Astrocyte (in vitro differentiated cells and primary cell): ENCODE results near the gene DNAJC13. TPM values are rescaled to one million over a fixed set of nuclear protein-coding genes. Genes with fewer than 3 reads are reported as not detected.
A peak's percentile ranks its signal among the peaks of the same experiment; 100 is the strongest.

Experiments
- DNase-seq: peaks from one replicate; pipeline ENCODE4 v3.0.0-alpha.2; 2010; ENCODE audit warnings: low read depth
- FAIRE-seq: peaks from 2 replicates; lab custom pipeline; 2011; peaks lifted over from hg19 to GRCh38; lab: Jason Lieb, UNC
- H2AFZ ChIP-seq: 2 replicates; pipeline ENCODE4 v1.6.0; 2012; ENCODE audit warnings: low read depth, low read length, inconsistent platforms
- H3K27ac ChIP-seq: 2 replicates; pipeline ENCODE4 v1.5.1; 2011; ENCODE audit warnings: low read depth, low read length, inconsistent platforms
- H3K27me3 ChIP-seq: 2 replicates; pipeline ENCODE4 v1.6.0; 2011; ENCODE audit warnings: low read length, inconsistent platforms; ENCODE audit not compliant: insufficient read depth
- H3K36me3 ChIP-seq: 2 replicates; pipeline ENCODE4 v1.5.1; 2011; ENCODE audit warnings: low read length, inconsistent platforms; ENCODE audit not compliant: insufficient read depth
- H3K4me1 ChIP-seq: 2 replicates; pipeline ENCODE4 v1.5.1; 2011; ENCODE audit warnings: low read length, inconsistent platforms; ENCODE audit not compliant: insufficient read depth
- H3K4me2 ChIP-seq: 2 replicates; pipeline ENCODE4 v1.6.0; 2012; ENCODE audit warnings: low read length, inconsistent platforms
- H3K4me3 ChIP-seq: 2 replicates; pipeline ENCODE4 v1.5.1; 2011; ENCODE audit warnings: low read depth, mild to moderate bottlenecking, low read length, inconsistent platforms; ENCODE audit not compliant: insufficient read depth
- H3K79me2 ChIP-seq: 2 replicates; pipeline ENCODE4 v1.6.0; 2012; ENCODE audit warnings: mild to moderate bottlenecking, low read length, inconsistent platforms; ENCODE audit not compliant: insufficient read depth
- H3K9ac ChIP-seq: 2 replicates; pipeline ENCODE4 v1.6.0; 2012; ENCODE audit warnings: mild to moderate bottlenecking, low read length, inconsistent platforms
- H3K9me3 ChIP-seq: 2 replicates; pipeline ENCODE4 v1.5.1; 2012; ENCODE audit warnings: low read depth, mild to moderate bottlenecking, low read length, inconsistent platforms; ENCODE audit not compliant: insufficient read depth
- H4K20me1 ChIP-seq: 2 replicates; pipeline ENCODE4 v1.6.0; 2012; ENCODE audit warnings: low read length, inconsistent platforms; ENCODE audit not compliant: insufficient read depth
- H3K27ac Mint-ChIP-seq: one replicate; pipeline ENCODE4 v1.8.0; 2021; ENCODE audit warnings: mild to moderate bottlenecking, mixed read lengths; ENCODE audit not compliant: unreplicated experiment
- H3K27me3 Mint-ChIP-seq: one replicate; pipeline ENCODE4 v1.8.0; 2021; ENCODE audit warnings: low read depth, mixed read lengths; ENCODE audit not compliant: unreplicated experiment
- H3K36me3 Mint-ChIP-seq: one replicate; pipeline ENCODE4 v1.8.0; 2021; ENCODE audit warnings: low read depth, mixed read lengths; ENCODE audit not compliant: unreplicated experiment
- H3K4me1 Mint-ChIP-seq: one replicate; pipeline ENCODE4 v1.8.0; 2021; ENCODE audit warnings: low read depth, mixed read lengths; ENCODE audit not compliant: unreplicated experiment
- H3K4me3 Mint-ChIP-seq: one replicate; pipeline ENCODE4 v1.8.0; 2021; ENCODE audit warnings: mild to moderate bottlenecking, moderate library complexity, mixed read lengths; ENCODE audit not compliant: unreplicated experiment
- H3K9me3 Mint-ChIP-seq: one replicate; pipeline ENCODE4 v1.8.0; 2021; ENCODE audit warnings: mild to moderate bottlenecking, mixed read lengths; ENCODE audit not compliant: unreplicated experiment
- CTCF ChIP-seq: IDR thresholded peaks from 2 replicates; pipeline ENCODE4 v1.5.1; 2011; ENCODE audit warnings: low read depth, mild to moderate bottlenecking, inconsistent platforms, low read length, moderate library complexity; ENCODE audit not compliant: insufficient read depth
- EZH2 ChIP-seq: IDR thresholded peaks from 2 replicates; pipeline ENCODE4 v1.6.1; 2012; ENCODE audit warnings: mild to moderate bottlenecking, low read length, inconsistent platforms; ENCODE audit not compliant: insufficient read depth
- total RNA-seq: library from RNA; stranded (reverse); gene quantifications from 2 replicates; pipeline ENCODE4 v1.2.1, GENCODE V29; 2021

Gene DNAJC13
- total RNA-seq, 1 donor from 2014 or later, result 38.5 TPM

GRCh38 chr3:132464066-132464465 lies 46.8 kb downstream of the DNAJC13 start:
- FAIRE-seq (no peak), DNase-seq (peak; percentile 65)
- Mint-ChIP-seq H3K27ac (peak overlapping the region; percentile 20), H3K4me3 (no peak overlapping the region), H3K4me1 (peaks cover 11% of the 10 kb centered on the region), H3K36me3 (peaks cover 6% of the 10 kb centered on the region), H3K27me3 (no peaks in the 10 kb centered on the region), H3K9me3 (no peaks in the 10 kb centered on the region)
- H3K4me1 ChIP-seq, result peaks cover 7% of the 10 kb centered on the region
- peaks cover 6% of the 10 kb centered on the region for H4K20me1 ChIP-seq
- no peak overlapping the region for H2AFZ ChIP-seq
- no peak overlapping the region for H3K4me2 ChIP-seq
- peaks cover 41% of the 10 kb centered on the region for H3K36me3 ChIP-seq
- no peaks in the 10 kb centered on the region for H3K9me3 ChIP-seq
- no peak overlapping the region for H3K9ac ChIP-seq
- no peaks in the 10 kb centered on the region for H3K27me3 ChIP-seq
- no peak for TF ChIP-seq EZH2
- no peak for TF ChIP-seq CTCF
- no peak overlapping the region for H3K27ac ChIP-seq
- no peaks in the 10 kb centered on the region for H3K79me2 ChIP-seq
- no peak overlapping the region for H3K4me3 ChIP-seq

- H3K4me2 ChIP-seq, result no peak overlapping the region
- no peak for DNase-seq
- H3K9ac ChIP-seq, result no peak overlapping the region
- H2AFZ ChIP-seq, result no peak overlapping the region
- H3K36me3 ChIP-seq, result peaks cover 19% of the 10 kb centered on the region
- no peaks in the 10 kb centered on the region for H3K79me2 ChIP-seq
- no peaks in the 10 kb centered on the region for H3K9me3 ChIP-seq
- Mint-ChIP-seq H3K27me3 (no peaks in the 10 kb centered on the region), H3K4me1 (peaks cover 4% of the 10 kb centered on the region), H3K9me3 (peaks cover 1% of the 10 kb centered on the region), H3K36me3 (peaks cover 9% of the 10 kb centered on the region), H3K4me3 (no peak overlapping the region), H3K27ac (no peak overlapping the region)
- no peaks in the 10 kb centered on the region for H3K4me1 ChIP-seq
- TF ChIP-seq EZH2 (no peak), CTCF (no peak)
- FAIRE-seq, result no peak
- no peak overlapping the region for H3K4me3 ChIP-seq
- no peaks in the 10 kb centered on the region for H4K20me1 ChIP-seq
- no peak overlapping the region for H3K27ac ChIP-seq
- no peaks in the 10 kb centered on the region for H3K27me3 ChIP-seq
These were observed 52.0 kb downstream of the DNAJC13 start for GRCh38 chr3:132469326-132469725.

DNA sequence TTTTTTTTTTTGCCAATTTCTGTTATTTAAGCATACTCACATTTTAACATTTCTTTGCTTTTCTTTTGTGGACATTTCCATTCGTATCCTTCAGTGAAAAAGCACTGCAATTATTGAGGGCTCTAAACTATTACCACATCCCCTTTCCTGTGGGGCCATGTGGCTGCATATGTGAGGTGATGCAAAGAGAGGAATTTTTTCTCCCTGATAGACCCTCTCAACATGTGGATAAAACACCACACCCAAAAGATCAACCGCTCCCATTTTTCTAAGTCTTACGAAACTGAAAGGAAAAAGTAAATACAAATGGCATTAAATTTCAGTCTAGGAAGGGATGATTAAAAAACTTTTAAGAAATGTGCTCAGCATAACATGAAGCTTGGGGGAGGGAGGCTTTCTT lies 68.8 kb downstream of the DNAJC13 start:
- Histone ChIP-seq H3K27ac (no peak overlapping the region), H3K27me3 (no peaks in the 10 kb centered on the region), H3K4me2 (no peak overlapping the region), H4K20me1 (no peaks in the 10 kb centered on the region), H3K79me2 (no peaks in the 10 kb centered on the region), H3K9ac (no peak overlapping the region), H3K4me3 (no peak overlapping the region), H3K9me3 (no peaks in the 10 kb centered on the region), H3K4me1 (no peaks in the 10 kb centered on the region), H2AFZ (no peak overlapping the region), H3K36me3 (peaks cover 37% of the 10 kb centered on the region)
- Mint-ChIP-seq H3K9me3 (no peaks in the 10 kb centered on the region), H3K27ac (no peak overlapping the region), H3K27me3 (no peaks in the 10 kb centered on the region), H3K4me1 (no peaks in the 10 kb centered on the region), H3K36me3 (peaks cover 2% of the 10 kb centered on the region), H3K4me3 (no peak overlapping the region)
- TF ChIP-seq CTCF, result no peak
- no peak for TF ChIP-seq EZH2
- FAIRE-seq, result no peak
- DNase-seq, result no peak
